SK-N-SH (cell line): ENCODE measurements around the gene CCND2. TPM values are rescaled to one million over a fixed set of nuclear protein-coding genes. Genes with fewer than 3 reads are reported as not detected.

Experiments used
- CTCF ChIA-PET: fragments of 300-600, 350-600 bp; formaldehyde crosslinking; extraction: SDS; loops from one replicate; lab custom pipeline; 2021; lab: Yijun Ruan, JAX
- POLR2A ChIA-PET: fragments of 350-600 bp; sonication (Branson Sonifier 250); formaldehyde crosslinking; extraction: SDS; loops from one replicate; lab custom pipeline; 2020; ENCODE audit warnings: antibody characterized with exemption, inconsistent platforms; lab: Yijun Ruan, JAX
- DNase-seq: peaks from one replicate; pipeline ENCODE4 v3.0.0; 2012
- H2AFZ ChIP-seq: fragments of 200-600 bp; sonication (generic); 2 replicates; pipeline ENCODE4 v1.8.1; 2016; ENCODE audit warnings: antibody characterized with exemption, mild to moderate bottlenecking, low read depth
- H3F3A ChIP-seq: fragments of 200-600 bp; sonication (generic); replicated peaks from 2 replicates; pipeline ENCODE3; 2016; ENCODE audit warnings: antibody characterized with exemption, mild to moderate bottlenecking; ENCODE audit not compliant: insufficient read depth
- H3K27ac ChIP-seq, 2 experiments: fragments of 200-500 bp in 1 of 2; fragments of 200-600 bp in 1 of 2; sonication (Bioruptor generic) in 1 of 2; sonication (generic), shearing (Covaris generic) in 1 of 2; 2 replicates each; pipeline versions ENCODE4 v1.5.1 to v1.6.1; 2014 to 2016; ENCODE audit warnings: low read depth in 2 of 2, inconsistent platforms in 1 of 2, low read length in 1 of 2, mild to moderate bottlenecking in 1 of 2, mixed read lengths in 1 of 2
- H3K27me3 ChIP-seq: fragments of 200-600 bp; sonication (generic), shearing (Covaris generic); 2 replicates; pipeline ENCODE4 v1.6.1; 2016; ENCODE audit warnings: mixed run types; ENCODE audit not compliant: insufficient read depth
- H3K36me3 ChIP-seq, 2 experiments: fragments of 200-500 bp in 1 of 2; fragments of 200-600 bp in 1 of 2; sonication (Bioruptor generic) in 1 of 2; sonication (generic) in 1 of 2; replicated peaks in 1 of 2; 2 replicates each; pipeline versions ENCODE3 to v1.5.1; 2014 to 2016; ENCODE audit warnings: low read length in 1 of 2, mild to moderate bottlenecking in 1 of 2; ENCODE audit not compliant: insufficient read depth in 2 of 2, control insufficient read depth in 1 of 2
- H3K4me1 ChIP-seq, 2 experiments: fragments of 200-500 bp in 1 of 2; fragments of 200-600 bp in 1 of 2; sonication (Bioruptor generic) in 1 of 2; sonication (generic), shearing (Covaris generic) in 1 of 2; 2 replicates each; pipeline versions ENCODE4 v1.5.1 to v1.6.1; 2014 to 2016; ENCODE audit warnings: low read depth in 1 of 2, low read length in 1 of 2, mixed run types in 1 of 2; ENCODE audit not compliant: insufficient read depth in 2 of 2, control insufficient read depth in 1 of 2
- H3K4me2 ChIP-seq: fragments of 200-600 bp; sonication (generic), shearing (Covaris generic); 2 replicates; pipeline ENCODE4 v1.6.1; 2017; ENCODE audit warnings: mixed run types
- H3K4me3 ChIP-seq, 2 experiments: fragments of 200-500 bp in 1 of 2; fragments of 200-600 bp in 1 of 2; sonication (Bioruptor generic) in 1 of 2; sonication (generic), shearing (Covaris generic) in 1 of 2; 2 replicates each; pipeline versions ENCODE4 v1.5.1 to v1.8.1; 2014 to 2016; ENCODE audit warnings: low read depth in 2 of 2, inconsistent platforms in 1 of 2, low read length in 1 of 2, mild to moderate bottlenecking in 1 of 2, mixed read lengths in 1 of 2, moderate library complexity in 1 of 2
- H3K79me2 ChIP-seq: fragments of 200-600 bp; sonication (generic); 2 replicates; pipeline ENCODE4 v1.8.1; 2017; ENCODE audit warnings: mild to moderate bottlenecking; ENCODE audit not compliant: insufficient read depth
- H3K9ac ChIP-seq: fragments of 200-600 bp; sonication (generic); 2 replicates; pipeline ENCODE4 v1.6.1; 2017; ENCODE audit warnings: mixed run types
- H3K9me2 ChIP-seq: fragments of 200-600 bp; sonication (generic); 2 replicates; pipeline ENCODE4 v1.6.1; 2017; ENCODE audit warnings: mixed run types
- H3K9me3 ChIP-seq: fragments of 200-600 bp; sonication (generic); 2 replicates; pipeline ENCODE4 v1.6.1; 2017; ENCODE audit warnings: mixed run types, mild to moderate bottlenecking, moderate library complexity
- H4K20me1 ChIP-seq: fragments of 200-600 bp; sonication (generic); 2 replicates; pipeline ENCODE4 v1.6.1; 2017; ENCODE audit warnings: mild to moderate bottlenecking, mixed run types; ENCODE audit not compliant: insufficient read depth
- ELF1 ChIP-seq: IDR thresholded peaks from 2 replicates; pipeline ENCODE4 v1.4.0; 2012
- EP300 ChIP-seq, 2 experiments: IDR thresholded peaks; 2 replicates each; pipeline versions ENCODE4 v1.4.0 to v1.6.1; 2012; ENCODE audit warnings: borderline replicate concordance in 1 of 2, low read depth in 1 of 2, low read length in 1 of 2
- FOSL2 ChIP-seq: IDR thresholded peaks from 2 replicates; pipeline ENCODE4 v1.4.0; 2012; ENCODE audit warnings: low read depth, mild to moderate bottlenecking, moderate library complexity, borderline replicate concordance
- GATA2 ChIP-seq: sonication (generic); formaldehyde crosslinking; IDR thresholded peaks from 2 replicates; pipeline ENCODE4 v1.5.0; 2020; ENCODE audit warnings: mild to moderate bottlenecking, missing genetic modification reagents
- JUND ChIP-seq: IDR thresholded peaks from 2 replicates; pipeline ENCODE4 v1.4.0; 2012
- POLR2AphosphoS5 ChIP-seq: IDR thresholded peaks from 2 replicates; pipeline ENCODE4 v1.6.1; 2012; ENCODE audit warnings: low read depth, low read length
- RAD21 ChIP-seq: IDR thresholded peaks from 2 replicates; pipeline ENCODE4 v1.6.1; 2012; ENCODE audit warnings: mild to moderate bottlenecking, low read length
- RCOR1 ChIP-seq: fragments of 150-350 bp; IDR thresholded peaks from 2 replicates; pipeline ENCODE4 v1.6.1; 2017; ENCODE audit warnings: antibody characterized with exemption, low read length
- RFX5 ChIP-seq: IDR thresholded peaks from 2 replicates; pipeline ENCODE4 v1.6.1; 2012; ENCODE audit warnings: mild to moderate bottlenecking, improper control_type of control experiment, low read length
- TAF1 ChIP-seq: IDR thresholded peaks from 2 replicates; pipeline ENCODE4 v1.6.1; 2012; ENCODE audit warnings: low read depth, mild to moderate bottlenecking, low read length, moderate library complexity, borderline replicate concordance
- TCF12 ChIP-seq: IDR thresholded peaks from 2 replicates; pipeline ENCODE4 v1.4.0; 2012
- TEAD4 ChIP-seq: IDR thresholded peaks from 2 replicates; pipeline ENCODE4 v1.4.0; 2012; ENCODE audit warnings: mild to moderate bottlenecking, borderline replicate concordance; ENCODE audit not compliant: insufficient read depth
- YY1 ChIP-seq: IDR thresholded peaks from 2 replicates; pipeline ENCODE4 v1.4.0; 2012; ENCODE audit warnings: low read depth, mild to moderate bottlenecking
- WGBS: methylation state at CpG from one replicate; pipeline ENCODE4 v1.1.6; 2017; ENCODE audit warnings: low lambda C conversion rate; 5-methylcytosine and 5-hydroxymethylcytosine counted together
- polyA plus RNA-seq, 3 experiments: library from polyadenylated mRNA; depleted of rRNA; stranded (reverse); fragments of >200 nt; gene quantifications; 2 replicates each; pipeline ENCODE4 v1.2.3, GENCODE V29; 2012
- TF ChIP-seq, protein P1 (sequence below): IDR thresholded peaks from 2 replicates; pipeline ENCODE4; 2012
- TF ChIP-seq, protein P2 (sequence below): fragments of 150-350 bp; IDR thresholded peaks from 2 replicates; pipeline ENCODE4 v1.6.1; 2017; ENCODE audit warnings: antibody characterized with exemption, low read length, low read depth, borderline replicate concordance
- TF ChIP-seq, protein P3 (sequence below): IDR thresholded peaks from 2 replicates; pipeline ENCODE4 v1.4.0; 2012; ENCODE audit warnings: low read depth, borderline replicate concordance

Gene CCND2
- polyA plus RNA-seq, 1 of the 3 experiments (the other 2 are of a cell fraction) = not detected

DNA sequence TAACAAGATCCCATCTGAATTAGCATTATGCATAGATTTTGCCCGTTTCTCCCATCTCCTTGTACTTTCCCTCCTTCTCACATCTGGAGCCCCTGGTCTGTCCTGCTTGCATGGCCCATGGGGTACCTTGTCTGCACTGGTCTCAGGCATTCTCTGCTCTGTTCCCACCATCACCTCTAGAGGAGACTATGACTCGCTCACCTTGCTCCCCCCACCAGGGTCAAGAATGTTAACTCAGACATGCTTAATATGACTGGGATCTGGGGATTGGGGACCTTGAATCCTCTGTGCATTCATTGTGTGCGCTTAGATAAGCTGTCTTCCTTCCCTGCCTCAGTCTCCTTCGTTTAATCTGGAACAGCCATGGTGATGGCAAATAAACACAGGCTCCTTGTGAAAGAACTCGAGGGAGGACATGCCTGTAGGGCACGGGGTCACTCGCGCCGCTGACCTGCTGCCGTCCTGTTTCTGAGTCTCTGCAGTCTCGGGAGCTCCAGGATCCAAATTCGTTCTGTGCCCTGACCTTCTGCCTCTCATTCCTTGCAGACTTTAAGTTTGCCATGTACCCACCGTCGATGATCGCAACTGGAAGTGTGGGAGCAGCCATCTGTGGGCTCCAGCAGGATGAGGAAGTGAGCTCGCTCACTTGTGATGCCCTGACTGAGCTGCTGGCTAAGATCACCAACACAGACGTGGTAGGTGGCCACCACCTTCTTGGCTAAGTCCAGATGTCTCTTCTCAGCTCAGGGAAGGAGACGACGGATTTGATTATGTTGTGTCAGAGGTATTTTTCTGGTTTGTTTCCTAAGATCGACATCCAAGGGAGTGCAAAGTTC, 15.0 kb downstream of the CCND2 start (continued):
- TF ChIP-seq EP300 (IDR thresholded peaks at IDR 0.05; ENCODE audit: borderline replicate concordance in 1 of 2, low read depth in 1 of 2, low read length in 1 of 2) = no peak
- TF ChIP-seq, protein P1, sequence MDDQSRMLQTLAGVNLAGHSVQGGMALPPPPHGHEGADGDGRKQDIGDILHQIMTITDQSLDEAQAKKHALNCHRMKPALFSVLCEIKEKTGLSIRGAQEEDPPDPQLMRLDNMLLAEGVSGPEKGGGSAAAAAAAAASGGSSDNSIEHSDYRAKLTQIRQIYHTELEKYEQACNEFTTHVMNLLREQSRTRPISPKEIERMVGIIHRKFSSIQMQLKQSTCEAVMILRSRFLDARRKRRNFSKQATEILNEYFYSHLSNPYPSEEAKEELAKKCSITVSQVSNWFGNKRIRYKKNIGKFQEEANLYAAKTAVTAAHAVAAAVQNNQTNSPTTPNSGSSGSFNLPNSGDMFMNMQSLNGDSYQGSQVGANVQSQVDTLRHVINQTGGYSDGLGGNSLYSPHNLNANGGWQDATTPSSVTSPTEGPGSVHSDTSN = no peak
- TF ChIP-seq FOSL2 = no peak
- TF ChIP-seq YY1 = no peak
- TF ChIP-seq TAF1 = no peak
- TF ChIP-seq TCF12 = no peak

DNA sequence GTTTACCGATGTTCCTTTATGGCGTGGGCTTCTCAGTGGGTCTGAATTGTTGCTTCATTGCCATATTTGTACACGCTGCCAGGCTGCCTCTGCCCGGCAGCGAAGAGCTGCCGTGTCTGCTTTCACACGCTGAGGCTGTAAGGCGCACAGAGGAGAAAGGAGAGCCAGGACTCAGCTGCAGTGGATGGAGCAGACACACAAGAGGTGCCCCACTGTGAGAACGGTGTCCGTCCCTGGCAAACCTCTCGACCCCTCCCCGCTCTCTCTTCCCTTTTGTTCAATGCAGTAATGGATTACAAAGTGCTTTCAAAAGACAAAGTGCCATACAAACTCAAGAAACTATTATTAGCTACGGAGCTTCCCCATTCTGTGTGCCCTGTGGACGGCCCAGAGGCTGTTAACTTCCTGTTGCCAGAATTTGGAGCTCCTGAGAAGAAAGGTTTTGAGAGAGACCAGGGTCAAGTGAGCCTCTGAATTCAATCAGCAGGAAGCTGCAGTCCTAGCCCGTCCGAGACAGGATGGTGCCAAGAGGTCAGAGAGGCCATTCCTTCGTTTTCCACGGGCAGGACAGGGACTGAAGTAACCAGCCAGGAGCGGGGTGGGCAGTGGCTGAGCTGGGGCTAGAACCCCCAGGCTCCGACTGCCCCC, 15.8 kb downstream of the CCND2 start:
- Histone ChIP-seq H3K27me3 (peaks cover 99% of the 10 kb centered on the region), H2AFZ (no peak overlapping the region), H3K9ac (no peak overlapping the region), H3F3A (no peaks in the 10 kb centered on the region), H3K4me3 (no peak overlapping the region; a peak in 1 of 4 replicates), H3K9me2 (no peaks in the 10 kb centered on the region), H3K4me2 (no peak overlapping the region), H3K79me2 (no peaks in the 10 kb centered on the region), H4K20me1 (no peaks in the 10 kb centered on the region), H3K27ac (no peak overlapping the region), H3K9me3 (no peaks in the 10 kb centered on the region), H3K4me1 (no peaks in the 10 kb centered on the region), H3K36me3 (no peaks in the 10 kb centered on the region)
- ChIA-PET POLR2A (no interaction called here), CTCF (interaction anchor here (0.8 to 15.2 kb wide), 5 partner anchors 10 to 568 kb away, joined by 3 to 162 read pairs (median 4); no protein-coding TSS in a partner anchor)
- 18% methylated on average over 15 of the region's 20 CpGs for WGBS
- DNase-seq = no peak
- no peak for TF ChIP-seq POLR2AphosphoS5
- TF ChIP-seq, protein P2, sequence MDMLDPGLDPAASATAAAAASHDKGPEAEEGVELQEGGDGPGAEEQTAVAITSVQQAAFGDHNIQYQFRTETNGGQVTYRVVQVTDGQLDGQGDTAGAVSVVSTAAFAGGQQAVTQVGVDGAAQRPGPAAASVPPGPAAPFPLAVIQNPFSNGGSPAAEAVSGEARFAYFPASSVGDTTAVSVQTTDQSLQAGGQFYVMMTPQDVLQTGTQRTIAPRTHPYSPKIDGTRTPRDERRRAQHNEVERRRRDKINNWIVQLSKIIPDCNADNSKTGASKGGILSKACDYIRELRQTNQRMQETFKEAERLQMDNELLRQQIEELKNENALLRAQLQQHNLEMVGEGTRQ = no peak
- TF ChIP-seq JUND = no peak
- TF ChIP-seq RAD21 = no peak

DNA sequence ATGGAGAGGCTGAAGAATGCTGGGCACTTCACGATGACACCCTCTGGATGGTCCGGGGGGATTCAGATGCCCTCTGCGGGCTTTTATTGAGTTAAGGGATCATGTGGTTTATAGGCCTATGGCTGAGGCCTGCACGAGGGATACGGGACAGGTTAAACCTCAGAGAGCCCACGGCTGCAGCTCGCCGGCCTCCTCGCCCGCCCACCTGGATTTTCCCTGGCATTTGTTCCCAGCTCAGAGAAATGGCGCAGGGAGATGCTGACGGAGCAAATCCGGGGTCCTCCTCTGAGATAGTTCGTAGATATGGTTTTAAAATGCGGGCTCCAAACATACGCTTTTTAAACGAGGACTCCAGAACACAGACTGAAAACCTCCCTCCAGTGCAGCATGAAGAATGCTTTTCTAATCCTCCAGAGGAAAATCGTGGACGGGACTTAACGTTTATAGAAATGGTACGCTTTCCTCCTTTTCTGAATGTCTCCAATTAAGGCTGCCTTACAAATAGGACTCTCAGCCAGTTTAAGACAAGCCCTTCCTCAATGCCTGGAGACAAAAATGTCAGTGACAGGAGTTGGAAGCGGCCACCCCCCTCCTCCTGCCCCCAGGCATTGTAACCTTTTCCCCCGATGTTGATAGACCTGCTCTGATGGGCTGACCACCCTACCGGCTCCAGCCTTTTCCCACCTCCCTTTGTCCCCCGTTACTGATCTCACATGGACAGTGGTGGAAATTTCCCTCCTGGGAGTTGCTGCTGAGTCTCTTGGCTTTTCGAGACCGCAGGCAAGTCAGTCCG, 16.6 kb downstream of the CCND2 start:
- no peak overlapping the region for H2AFZ ChIP-seq
- H3K36me3 ChIP-seq = no peaks in the 10 kb centered on the region
- POLR2A ChIA-PET = no interaction called here
- H3K27me3 ChIP-seq = peaks cover 99% of the 10 kb centered on the region
- no peaks in the 10 kb centered on the region for H3F3A ChIP-seq
- H4K20me1 ChIP-seq = no peaks in the 10 kb centered on the region
- CTCF ChIA-PET = interaction anchor here (0.8 to 15.2 kb wide), 5 partner anchors 9 to 567 kb away, joined by 3 to 162 read pairs (median 4); no protein-coding TSS in a partner anchor
- H3K9me3 ChIP-seq = no peaks in the 10 kb centered on the region
- H3K79me2 ChIP-seq = no peaks in the 10 kb centered on the region
- no peaks in the 10 kb centered on the region for H3K4me1 ChIP-seq
- H3K27ac ChIP-seq = no peak overlapping the region
- no peak for TF ChIP-seq RCOR1
- no peak for TF ChIP-seq POLR2AphosphoS5
- no peak for TF ChIP-seq GATA2 (CRISPR knock-in tag)
- TF ChIP-seq ELF1 = no peak
- TF ChIP-seq, protein P3, sequence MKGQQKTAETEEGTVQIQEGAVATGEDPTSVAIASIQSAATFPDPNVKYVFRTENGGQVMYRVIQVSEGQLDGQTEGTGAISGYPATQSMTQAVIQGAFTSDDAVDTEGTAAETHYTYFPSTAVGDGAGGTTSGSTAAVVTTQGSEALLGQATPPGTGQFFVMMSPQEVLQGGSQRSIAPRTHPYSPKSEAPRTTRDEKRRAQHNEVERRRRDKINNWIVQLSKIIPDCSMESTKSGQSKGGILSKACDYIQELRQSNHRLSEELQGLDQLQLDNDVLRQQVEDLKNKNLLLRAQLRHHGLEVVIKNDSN = no peak
- no peak for TF ChIP-seq TEAD4
- no peak for TF ChIP-seq RFX5
- H3K9me2 ChIP-seq = no peaks in the 10 kb centered on the region
- no peak overlapping the region for H3K4me3 ChIP-seq
- no peak overlapping the region for H3K9ac ChIP-seq
- no peak for DNase-seq
- no peak overlapping the region for H3K4me2 ChIP-seq
- WGBS = 25% methylated on average over 20 of the region's 28 CpGs
